ENCODE measurements around the gene DSCAML1.

Gene DSCAML1

DNA sequence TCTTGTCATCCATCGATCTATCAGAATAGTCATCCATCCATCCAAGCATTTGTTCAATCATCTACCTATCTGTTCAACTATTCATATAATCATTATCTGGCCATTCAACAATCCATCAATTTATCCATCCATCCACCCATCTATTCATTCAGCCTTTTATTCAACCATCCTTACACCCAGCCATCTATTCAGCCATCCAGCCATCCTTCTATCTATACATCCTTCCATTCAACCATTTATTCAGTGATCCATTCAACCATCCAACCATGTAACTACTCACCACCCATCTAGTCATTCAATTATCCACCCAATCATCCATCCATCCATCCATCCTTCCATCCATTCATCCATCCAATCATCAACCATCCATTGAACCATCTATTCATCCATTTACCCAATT is 362.5 kb downstream of the DSCAML1 start:
- DNase-seq: no peak

DNA sequence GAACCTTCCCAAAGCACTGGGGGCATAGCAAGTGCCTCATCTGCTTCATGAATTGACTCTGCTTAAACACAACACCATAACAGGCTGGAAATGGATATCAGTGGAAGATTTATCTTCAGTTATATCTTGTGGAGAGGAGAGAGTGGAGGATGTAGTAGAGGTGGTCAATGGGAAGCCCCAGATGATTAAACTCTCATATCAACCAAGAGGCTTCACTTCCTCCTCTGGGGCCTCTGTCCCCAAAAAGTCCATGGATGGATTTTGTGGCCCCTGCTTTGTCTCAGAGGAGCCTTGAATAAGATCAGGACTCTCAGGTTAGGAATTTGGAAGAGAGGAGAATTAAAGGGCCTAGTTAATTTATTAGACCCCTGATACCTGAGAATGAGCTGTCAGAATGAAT is 363.3 kb downstream of the DSCAML1 start:
- DNase-seq: no peak

DNA sequence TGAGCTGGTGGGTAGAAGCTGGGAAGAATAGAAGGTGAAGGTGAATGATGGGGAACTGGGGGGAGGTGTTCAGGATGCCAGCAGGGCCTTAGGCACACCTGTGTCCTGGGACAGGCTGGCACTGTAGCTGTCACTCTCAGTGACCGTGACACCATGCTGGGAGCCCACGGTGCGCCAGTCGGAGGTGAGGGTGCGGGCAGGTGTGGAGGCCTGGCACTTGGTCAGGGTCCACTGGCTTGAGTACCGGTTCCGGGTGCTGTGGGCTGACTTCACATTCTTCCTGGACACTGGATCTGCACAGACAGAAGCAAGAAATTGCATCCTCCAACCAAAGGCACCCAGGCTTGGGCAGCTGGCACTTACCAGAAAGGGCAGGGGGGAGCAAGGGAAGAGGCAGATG is 365.6 kb downstream of the DSCAML1 start:
- DNase-seq: no peak

DNA sequence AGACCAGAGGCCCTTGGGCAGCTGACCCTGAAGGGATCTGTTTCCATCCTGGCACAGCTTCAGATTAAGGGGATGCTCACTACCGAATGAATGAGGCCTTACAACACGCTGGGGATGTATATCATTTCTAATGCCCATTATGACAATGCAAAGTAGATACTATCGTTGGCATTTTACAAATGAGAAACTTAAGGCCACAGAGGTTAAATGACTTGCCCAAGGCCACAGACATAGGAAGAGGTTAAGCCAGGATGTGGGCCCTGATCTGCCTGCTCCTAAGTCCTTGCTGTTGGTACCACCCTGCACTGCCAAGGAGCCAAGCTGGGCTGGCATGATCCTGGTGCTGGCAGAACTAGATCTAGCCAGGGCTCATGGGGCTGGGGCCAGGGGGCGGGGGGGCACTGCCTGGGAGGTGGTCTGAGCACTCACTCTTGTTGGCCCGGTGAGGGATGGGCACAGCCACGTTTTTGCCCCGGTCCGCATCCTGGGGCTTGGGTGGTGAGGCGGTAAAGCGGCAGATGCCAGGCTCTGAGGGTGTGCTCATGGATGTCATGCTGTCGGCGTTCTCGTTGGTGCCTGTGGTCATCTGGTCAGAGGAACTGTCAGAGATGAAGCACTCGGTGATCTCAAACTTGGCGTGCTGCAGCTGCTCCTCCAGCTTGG is 366.6 kb downstream of the DSCAML1 start:
- DNase-seq: no peak

DNA sequence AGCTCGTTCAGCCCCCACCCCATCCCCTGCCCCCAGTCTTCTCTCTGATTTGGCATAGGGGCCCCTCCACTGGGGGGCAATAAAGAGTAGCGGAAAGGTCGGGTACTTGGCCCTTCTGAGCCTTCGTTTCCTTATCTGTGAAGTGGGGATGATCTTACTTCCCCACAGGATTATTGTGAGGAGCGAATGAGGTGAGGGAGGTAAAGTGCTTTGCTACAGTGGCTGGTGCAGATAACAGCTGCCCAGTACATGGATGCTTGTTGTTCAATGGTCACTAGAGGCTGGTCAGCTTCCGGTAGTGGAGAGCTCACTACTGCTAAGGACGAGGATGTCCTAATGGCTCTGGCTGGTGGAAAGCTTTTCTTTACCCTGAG is 368.2 kb downstream of the DSCAML1 start:
- DNase-seq: no peak

DNA sequence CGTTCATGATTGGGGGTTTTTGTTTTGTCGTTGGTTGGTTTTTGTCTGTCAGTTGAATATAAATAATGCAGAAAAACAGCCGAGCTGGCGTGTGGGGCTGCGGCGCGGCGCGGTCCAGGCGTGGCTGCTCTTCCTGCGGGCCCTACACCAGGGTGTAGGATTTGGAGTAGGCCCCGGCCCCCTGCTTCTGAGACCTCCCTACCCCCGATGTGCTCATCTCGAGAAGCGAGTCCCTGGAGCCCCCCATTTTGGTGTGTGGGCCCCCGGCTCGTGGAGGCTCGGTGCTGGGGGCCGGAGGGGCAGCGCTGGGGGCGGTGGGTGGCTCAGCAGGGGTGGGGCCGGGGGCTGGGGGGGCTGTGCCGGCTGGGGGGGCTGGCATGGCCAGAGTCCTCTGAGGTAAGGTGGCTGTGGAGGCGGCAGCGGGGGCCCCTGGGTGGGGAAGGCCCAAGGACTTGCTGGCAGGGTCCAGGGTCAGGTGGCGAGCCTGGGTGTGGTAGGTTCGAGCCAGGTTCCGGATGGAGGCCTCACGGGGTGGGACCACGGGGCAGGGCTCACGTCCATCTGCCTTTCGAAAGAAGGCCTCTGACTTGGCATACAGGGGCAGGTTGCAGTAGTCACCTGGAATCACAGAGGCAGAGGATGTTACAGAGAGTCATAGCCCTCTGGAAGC is 368.7 kb downstream of the DSCAML1 start:
- DNase-seq: no peak

DNA sequence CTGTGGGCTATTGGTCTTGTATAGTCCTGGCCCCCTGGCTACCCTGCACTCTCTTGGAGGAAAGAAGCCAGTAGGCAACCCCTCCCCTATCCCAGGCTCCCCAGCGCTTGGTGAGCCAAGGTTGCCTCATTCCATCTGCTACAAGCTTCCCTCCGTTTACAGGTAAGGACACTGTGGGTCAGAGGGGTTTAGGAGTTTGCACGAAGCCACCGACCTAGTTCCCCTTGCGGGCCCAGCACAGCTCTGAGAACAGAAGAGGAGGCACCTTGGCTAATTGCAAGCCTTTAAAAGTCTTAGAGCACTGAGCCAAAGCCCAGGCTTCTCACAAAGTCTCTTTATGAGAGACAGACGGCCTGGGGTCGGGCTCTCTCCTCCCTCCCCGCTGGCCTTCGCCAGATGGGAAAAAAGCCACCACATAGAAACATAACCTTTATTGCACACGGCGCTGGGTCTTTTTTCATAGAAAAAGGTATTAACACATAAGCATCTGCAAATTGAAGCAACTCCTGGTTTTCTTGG is 369.6 kb downstream of the DSCAML1 start:
- DNase-seq: no peak

DNA sequence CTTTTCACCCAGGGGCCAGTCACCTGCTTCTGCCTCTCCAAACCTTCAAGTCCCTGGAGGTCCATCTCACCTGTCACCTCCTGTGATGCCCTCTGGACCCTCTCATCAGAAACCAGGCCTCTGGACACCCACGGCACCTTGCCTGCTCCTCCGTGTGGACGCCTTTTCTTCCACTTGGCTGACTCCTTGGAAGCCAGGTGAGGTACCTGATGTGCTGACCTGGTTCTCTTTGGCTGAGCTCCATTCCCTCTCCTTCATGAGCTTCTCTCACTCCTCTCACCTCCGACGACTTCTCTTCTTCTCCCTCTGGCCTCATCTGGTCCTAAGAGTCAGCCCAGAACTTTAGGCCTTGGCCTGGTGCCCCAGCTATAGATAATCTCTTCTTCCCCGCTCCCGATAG is 370.1 kb downstream of the DSCAML1 start:
- no peak for DNase-seq

DNA sequence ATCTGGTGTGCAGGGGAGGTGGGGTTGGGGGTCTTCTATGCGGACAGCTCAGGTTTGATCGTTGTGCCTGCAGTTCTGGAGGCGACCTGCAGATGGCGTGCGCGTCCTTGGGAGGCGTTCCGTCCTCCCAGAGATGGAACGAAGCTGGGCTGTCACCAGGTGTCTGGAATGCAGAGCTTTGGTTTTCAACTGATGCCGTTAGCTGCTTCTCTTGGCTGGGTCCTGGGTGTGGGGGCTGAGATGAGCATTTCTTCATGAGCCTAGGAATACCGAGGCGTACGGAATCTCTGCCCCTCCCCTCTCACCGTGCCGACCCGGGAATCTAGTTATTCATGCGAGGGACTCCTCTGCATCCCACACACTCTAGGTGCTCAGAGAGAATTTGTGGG is 370.7 kb downstream of the DSCAML1 start:
- DNase-seq: peak; percentile 60

DNA sequence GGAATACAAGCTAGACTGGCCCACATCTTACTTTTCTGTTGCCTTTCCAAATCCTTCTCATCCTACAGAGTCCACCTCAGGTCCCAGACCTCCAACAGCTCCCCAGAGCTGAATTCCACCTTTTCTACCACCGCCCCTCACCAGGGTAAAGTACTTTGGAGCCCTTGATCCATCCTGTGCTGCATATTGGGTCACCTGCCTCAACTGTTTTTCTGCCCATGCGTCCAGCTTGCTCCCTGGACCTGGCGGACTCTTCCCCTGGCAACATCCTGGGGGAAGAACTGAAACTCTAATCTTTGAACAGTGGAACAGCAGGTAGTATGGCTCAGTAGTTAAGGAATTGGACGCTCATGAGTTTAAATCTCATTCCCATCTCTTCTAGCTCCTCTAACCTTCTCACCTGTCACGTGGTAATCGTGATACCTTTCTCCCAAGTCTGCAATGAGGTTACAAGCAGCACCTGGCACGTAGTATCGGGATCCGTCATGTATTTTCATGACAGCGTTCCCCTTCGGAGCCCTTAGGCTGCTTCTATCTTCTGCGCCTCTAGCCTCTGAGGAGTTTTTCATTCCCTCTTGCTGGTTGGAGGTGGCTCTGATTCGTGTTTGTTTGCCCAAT is 371.2 kb downstream of the DSCAML1 start:
- DNase-seq: no peak

DNA sequence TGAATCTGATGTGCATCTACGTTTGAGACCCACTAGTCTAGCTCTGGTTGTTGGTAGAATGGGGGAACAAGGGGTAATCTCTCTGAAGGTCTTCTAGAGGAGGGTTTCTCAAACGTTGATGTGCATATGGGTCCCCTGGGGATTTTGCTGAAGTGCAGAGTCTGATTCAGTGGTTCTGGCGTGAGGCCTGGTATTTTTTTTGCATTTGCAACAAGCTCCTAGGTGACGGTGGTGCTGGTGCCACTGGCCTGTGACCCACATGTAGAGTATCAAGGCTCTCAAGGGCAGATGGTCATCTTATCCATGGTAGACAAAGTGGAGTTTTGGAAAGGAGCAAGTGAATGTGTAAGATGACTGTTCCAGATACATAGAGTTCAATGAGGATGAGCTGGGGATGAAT is 372.2 kb downstream of the DSCAML1 start:
- no peak for DNase-seq

DNA sequence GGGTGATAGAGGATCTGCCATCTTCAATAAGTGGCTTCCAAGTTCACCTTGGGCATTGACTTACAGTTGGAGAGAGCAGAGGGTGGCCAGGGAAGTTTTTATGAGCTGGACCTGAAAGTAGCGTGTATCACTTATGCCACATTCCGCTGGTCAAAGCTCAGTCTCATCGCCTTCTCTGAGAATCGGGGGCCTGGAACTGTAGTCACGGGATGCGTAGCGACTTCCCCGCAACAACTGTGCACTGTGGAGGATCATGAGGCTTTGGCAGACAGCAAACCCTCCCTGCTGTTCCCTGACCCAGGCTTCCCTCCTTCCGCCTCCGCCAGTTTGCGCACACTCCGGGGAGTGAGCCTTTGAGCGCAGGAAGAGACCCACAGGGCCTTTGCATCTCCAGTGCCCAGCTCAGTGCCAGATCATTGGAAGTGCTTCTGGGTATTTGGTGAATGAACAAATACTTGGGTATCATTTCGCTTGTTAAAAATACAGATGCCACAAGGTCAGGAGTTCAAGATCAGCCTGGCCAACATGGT is 373.9 kb downstream of the DSCAML1 start:
- DNase-seq: no peak

DNA sequence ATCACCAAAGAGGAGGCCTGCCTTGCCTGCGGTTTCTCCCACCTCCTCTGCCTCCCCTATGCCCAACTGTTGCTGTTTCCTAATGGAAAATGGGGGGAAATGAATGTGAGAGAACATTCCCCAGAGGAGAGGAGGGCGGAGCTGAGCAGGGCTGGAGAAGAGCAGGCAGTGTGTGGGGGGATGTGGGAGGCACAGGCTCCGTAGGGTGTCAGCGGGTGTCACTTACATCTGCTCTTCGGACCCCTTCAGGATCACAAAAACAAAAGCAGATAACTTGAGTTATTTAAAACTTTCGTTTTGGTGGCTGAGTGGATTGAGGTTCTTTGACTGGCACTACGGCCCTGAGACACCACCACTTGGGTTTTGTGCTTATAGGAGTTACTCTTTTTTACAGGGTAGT is 375.5 kb downstream of the DSCAML1 start:
- DNase-seq: no peak

DNA sequence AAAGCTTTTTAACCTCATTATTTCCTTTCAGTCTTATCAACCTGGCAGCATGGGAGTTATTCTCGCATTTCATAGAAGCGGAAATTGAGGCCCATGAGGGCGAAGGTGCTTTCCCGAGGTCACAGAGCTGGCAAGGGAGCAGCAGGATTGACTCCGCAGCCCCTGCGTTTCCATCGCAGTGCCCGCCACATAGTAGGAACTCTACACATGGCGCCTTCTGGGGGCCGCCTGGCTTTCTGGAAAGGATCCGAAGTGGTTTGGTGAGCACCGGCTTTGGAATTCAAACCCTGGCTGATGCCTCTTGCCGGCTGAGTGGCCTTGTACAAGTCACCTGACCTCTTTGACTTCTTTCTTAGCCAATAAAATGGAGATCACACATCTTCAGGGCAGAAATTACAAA is 376.0 kb downstream of the DSCAML1 start:
- no peak for DNase-seq

DNA sequence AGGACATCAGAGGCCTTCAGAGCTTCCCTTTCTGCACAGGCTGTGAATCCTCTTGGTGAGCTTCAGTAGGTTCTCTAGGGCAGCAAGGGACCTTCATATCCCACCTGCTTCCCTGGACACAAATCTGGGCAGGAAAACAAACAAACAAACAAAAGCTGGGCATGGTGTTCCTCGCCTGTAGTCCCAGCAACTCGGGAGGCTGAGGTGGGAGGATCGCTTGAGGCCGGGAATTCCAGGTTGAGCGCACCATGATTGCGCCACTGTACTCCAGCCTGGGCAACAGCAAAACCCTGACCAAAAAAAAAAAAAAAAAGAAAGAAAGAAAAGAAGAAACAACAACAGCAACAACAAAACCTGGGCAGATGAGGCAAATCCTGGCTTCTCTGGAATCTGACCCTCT is 376.4 kb downstream of the DSCAML1 start:
- DNase-seq: no peak

DNA sequence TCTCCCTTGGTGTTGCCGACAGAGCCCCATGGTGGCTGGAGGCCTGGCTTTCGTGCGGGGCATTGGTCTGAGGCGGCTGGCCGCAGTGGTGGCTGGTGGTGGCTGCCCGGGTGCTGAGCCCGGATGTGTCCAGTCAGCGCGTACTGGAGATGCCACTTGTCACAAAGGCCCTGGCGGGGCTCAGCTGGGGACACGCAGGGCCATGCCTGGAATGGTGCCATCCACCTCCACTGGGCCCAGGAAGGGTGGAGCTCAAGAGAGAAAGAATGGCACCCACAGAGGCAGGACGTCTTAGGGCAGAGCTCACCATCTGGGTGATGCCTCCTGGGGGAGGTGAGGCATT is 376.9 kb downstream of the DSCAML1 start:
- no peak for DNase-seq

DNA sequence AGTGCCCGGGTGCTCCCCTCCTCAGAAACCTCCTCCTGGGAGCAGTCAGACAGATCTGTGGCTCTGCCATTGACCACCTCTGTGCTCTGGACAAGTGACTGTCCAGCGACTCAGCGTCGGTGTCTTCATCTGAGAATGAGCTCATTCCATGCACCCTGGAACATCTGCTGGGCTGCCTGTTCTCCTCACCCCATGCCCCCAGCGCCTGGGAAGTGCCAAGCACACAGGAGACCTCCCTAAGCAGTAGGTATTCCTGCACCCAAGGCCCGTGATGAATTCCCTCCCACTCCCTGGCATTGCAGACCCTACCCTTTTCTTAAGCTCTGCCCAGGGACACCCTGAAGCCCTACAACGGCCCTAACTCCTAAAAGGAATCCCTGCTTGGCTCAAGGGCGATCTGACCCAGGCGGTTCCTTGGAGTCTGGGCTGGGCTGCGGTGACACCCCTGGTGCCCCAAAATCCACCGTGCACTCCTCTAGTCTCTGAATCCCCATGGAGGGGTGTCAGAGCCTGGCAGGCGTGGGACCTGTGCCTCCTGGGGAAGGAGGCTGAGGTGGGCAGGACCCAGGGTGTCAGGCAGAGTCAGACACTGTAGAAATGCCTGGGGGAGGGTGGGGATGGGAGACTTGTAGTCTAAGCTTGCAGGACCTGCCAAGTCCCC is 377.4 kb downstream of the DSCAML1 start:
- no peak for DNase-seq

DNA sequence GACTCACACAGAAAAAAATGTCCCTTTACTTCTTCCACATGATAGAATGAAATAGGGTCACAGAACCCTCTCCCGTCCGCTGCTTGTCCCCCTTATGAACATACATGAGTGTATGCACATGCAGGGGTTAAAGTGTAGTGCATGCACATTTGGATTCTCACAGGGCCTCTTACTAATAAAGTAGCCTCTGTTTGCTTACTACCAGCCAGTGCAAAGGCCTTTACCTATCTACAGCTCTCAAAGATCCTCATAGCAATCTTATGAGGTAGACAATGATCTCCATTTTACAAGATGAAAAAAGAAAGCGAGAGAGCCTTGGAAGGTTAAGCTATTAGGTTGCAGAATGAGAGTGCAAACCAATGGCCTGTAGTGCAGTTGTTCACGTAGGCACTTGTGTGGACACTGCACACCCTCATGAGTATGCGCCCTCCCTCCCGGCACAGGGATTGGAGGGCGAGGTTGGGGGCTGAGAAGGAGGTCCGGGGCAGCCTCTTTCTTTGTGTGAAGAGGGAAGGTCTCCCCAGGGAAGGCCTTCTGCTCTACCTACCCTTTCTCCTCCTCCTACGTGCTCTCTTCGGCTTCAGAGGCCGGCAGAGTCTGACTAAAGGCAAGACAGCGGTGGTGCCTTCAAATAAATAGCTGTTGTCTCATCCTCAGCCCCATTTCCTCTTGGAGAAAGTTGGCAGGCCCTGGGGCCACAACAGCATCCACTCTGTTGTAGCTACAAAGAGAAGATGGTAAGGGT is 378.1 kb downstream of the DSCAML1 start:
- DNase-seq: no peak

DNA sequence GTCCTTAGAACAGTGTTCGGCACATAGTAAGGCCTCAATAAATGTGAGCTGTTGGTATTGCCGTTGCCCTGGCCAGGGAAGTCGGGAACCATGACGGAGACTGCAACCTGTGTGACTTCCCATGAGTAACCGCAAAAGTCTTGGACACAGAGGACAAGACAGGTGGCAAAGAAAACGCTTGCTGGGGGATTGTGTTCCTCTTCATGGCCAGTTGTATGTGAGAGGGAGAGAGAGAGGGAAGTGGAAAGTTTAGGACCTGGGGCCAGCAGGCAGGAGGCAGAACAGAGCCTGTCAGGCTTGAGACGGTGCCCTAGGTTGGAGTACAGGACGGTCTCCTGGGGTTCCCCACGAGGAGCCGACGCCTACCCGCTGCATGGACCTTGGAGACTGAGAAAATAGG is 379.2 kb downstream of the DSCAML1 start:
- no peak for DNase-seq

DNA sequence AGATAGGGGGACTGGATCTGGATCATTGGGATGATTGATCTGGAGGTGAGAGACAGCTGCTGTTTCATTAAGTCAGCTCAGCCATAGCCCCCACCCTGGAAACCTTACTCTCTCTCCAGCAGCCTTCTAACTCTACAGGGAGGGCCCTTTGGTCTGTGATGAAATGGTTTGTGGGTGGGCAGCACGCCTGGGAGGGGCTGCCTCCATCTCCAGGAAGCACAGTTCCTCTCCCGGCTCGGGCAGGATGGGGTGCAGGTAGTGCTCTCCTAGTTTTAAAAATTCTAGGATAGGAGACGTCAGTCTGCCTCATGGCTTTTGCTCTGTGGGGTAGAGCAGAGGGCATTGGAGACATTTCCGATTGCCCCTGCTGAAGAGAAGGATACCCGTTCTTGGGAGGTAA is 379.7 kb downstream of the DSCAML1 start:
- no peak for DNase-seq

DNA sequence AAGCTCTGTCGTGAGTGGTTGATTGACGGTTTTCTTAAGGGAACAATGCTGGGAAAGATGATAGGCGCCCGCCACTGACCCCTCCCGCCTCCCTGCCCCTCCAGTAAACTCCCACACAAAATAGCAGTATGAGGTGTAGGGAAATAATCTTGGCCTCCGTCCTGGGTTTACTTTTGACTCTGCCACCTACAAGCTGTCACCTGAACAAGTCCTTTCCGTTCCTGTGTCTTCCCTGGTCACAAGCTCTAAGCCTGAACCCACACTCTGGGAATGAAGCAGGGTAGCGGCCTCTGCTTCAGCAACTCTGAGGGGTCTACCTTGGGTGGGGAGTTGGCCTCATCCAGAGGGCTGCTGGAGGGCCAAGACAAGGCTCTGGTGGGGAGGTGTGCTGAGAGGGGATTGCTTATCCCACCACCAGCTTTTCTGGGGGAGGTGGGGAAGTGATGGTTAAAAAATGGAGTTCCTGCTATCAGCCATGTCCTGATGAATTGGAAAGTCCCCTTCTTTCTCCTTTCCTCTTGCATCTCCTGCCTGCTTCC is 381.6 kb downstream of the DSCAML1 start:
- no peak for DNase-seq

DNA sequence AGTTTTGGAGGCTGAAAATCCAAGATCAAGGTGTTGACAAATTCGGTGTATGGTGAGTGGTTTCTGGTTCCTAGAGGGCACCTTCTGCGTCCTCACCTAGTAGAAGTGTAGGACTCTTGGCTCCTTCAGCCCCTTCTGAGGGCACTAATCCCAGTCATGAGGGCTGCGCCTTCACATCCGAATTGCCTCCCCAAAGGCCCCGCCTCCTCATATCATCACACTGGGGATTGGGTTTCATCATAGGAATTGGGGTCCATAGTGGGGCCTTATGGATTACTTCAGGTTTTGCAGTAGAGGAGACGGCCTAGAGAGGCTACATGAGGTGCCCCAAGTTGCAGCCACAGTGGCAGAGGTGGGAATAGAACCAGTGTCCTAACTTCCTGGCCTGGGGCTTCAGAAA is 382.3 kb downstream of the DSCAML1 start:
- no peak for DNase-seq

DNA sequence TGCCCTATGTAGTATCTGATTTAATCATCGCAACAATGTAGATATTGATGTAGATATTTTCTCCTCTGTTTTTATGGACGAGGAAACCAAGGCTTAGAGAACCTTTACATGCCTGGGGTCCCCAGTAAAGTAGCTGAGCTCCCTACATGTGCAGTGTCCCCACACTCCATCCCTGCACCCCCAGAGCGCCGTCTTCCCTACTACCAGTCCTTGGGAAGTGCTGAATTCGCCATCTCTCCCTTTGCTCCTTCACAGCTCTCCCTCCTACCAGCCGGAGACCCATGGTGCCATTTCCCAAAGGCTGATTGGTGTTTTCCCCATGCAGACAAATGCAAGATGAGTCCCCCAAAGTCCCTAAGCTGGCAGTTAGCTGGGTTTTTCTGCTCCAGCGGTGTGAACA is 383.4 kb downstream of the DSCAML1 start:
- DNase-seq: no peak
